VCaP (cell line): ENCODE results near the gene MATN3.
"Not testable (repeated sequence)": the region's sequence is repeated elsewhere in the genome, so short reads cannot be mapped to it uniquely, and the experiment has no call there.

Experiments
- H3K27ac ChIP-seq: fragments of 450-650 bp; 2 replicates; pipeline ENCODE4 v1.5.1; 2017
- CTCF ChIP-seq: fragments of 450-650 bp; conservative IDR thresholded peaks from 2 replicates; pipeline ENCODE4 v1.5.1; 2017; ENCODE audit warnings: mild to moderate bottlenecking, moderate library complexity

The MATN3 gene

GRCh38 chr2:20048488-20049448 is 36.3 kb upstream of the MATN3 start:
- peak overlapping the region; percentile 94 for H3K27ac ChIP-seq
- TF ChIP-seq CTCF, result no peak

GRCh38 chr2:20045712-20046292 is 33.3 kb upstream of the MATN3 start:
- H3K27ac ChIP-seq, result not testable (repeated sequence)

GRCh38 chr2:20044778-20045177 is 32.3 kb upstream of the MATN3 start:
- H3K27ac ChIP-seq, result no peak overlapping the region
- no peak for TF ChIP-seq CTCF

GRCh38 chr2:20042531-20042930 is 30.1 kb upstream of the MATN3 start:
- TF ChIP-seq CTCF, result no peak
- H3K27ac ChIP-seq, result no peak overlapping the region

GRCh38 chr2:20040489-20041172 is 28.2 kb upstream of the MATN3 start:
- H3K27ac ChIP-seq, result no peak overlapping the region
- TF ChIP-seq CTCF, result no peak

GRCh38 chr2:20037660-20038059 is 25.2 kb upstream of the MATN3 start:
- H3K27ac ChIP-seq, result no peak overlapping the region
- no peak for TF ChIP-seq CTCF

GRCh38 chr2:20035955-20036666 is 23.6 kb upstream of the MATN3 start:
- no peak for TF ChIP-seq CTCF
- H3K27ac ChIP-seq, result no peak overlapping the region
